SJCRH30 (cell line): ENCODE measurements around the gene CALML6. TPM values are rescaled to one million over a fixed set of nuclear protein-coding genes. Genes with fewer than 3 reads are reported as not detected.

ENCODE experiments used
- DNase-seq, 2 experiments: peaks; one replicate each; pipeline ENCODE4 v3.0.0-alpha.2; 2015 to 2020
- H3K27ac ChIP-seq: fragments of 250-450 bp; sonication (Bioruptor Pico); 2 replicates; pipeline ENCODE4 v1.5.1; 2020; ENCODE audit warnings: mild to moderate bottlenecking, moderate library complexity
- H3K27me3 ChIP-seq: fragments of 250-450 bp; sonication (Bioruptor Pico); 2 replicates; pipeline ENCODE4 v1.5.1; 2020; ENCODE audit warnings: mild to moderate bottlenecking, moderate library complexity
- H3K36me3 ChIP-seq: fragments of 250-450 bp; sonication (Bioruptor Pico); 2 replicates; pipeline ENCODE4 v1.5.1; 2020; ENCODE audit warnings: mild to moderate bottlenecking, moderate library complexity
- H3K4me1 ChIP-seq: fragments of 250-450 bp; sonication (Bioruptor Pico); 2 replicates; pipeline ENCODE4 v1.5.1; 2020; ENCODE audit warnings: mild to moderate bottlenecking, moderate library complexity
- H3K4me3 ChIP-seq: fragments of 250-450 bp; sonication (Bioruptor Pico); 2 replicates; pipeline ENCODE4 v1.5.1; 2020; ENCODE audit warnings: mild to moderate bottlenecking, moderate library complexity
- H3K9me3 ChIP-seq: fragments of 250-450 bp; sonication (Bioruptor Pico); replicated peaks from 2 replicates; pipeline ENCODE4 v1.5.1; 2020; ENCODE audit warnings: mild to moderate bottlenecking, moderate library complexity
- total RNA-seq: library from RNA; depleted of rRNA; stranded (reverse); fragments of >200 nt; shearing (Covaris generic); gene quantifications from 2 replicates; pipeline ENCODE4 v1.2.3, GENCODE V29; 2014

CALML6 gene
- total RNA-seq, 1 experiment from 2014 or later, result 0.12 TPM

DNA sequence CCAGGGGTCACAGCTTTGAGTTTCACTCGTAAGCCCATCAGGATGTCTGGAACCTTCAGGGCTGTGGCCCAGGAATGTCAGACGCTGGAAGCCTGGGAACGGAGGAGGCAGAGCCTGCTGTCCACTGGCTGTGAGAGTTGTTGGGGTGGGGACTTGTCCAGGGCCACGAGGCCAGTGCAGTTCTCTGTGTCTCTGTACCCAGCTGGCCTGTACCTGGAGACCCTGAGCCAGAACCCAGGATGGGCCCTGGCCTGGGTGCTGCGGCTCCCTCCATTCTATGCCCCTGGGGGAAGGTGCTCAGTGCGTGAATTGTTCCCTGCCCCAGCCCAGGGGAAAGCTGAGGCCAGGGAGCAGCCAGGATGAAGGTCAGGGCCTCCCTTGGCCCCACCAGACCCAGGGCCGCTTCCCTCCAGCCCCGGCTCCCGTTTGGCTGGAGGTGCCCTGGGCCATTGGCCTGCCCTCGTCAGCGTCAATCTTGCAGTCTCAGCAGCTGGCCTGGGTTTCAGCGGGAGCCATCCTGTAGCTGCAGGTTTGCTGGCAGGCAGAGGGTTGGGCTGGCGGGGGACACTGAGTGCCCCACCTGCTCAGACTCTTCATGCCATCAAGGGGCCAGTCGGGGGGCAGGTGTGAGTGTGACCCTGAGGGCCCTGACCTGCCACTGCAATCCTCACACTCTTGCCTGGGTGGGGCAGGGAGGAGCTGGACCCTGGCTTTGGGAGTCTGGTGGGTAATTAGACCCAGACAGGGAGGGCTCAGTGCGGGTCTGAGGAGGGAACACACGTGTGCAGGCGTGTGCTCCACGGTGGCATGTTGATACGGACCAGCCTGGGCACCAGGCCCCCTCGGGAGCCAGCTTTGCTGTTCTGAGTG is 724 bp upstream of the CALML6 start:
- no peak overlapping the region for H3K4me3 ChIP-seq
- no peaks in the 10 kb centered on the region for H3K27me3 ChIP-seq
- no peaks in the 10 kb centered on the region for H3K9me3 ChIP-seq
- H3K36me3 ChIP-seq, result no peaks in the 10 kb centered on the region
- H3K27ac ChIP-seq, result peak overlapping the region; percentile 12; the same call in 1 of the 2 replicates
- peaks cover 17% of the 10 kb centered on the region for H3K4me1 ChIP-seq
- DNase-seq, result peak; percentile 83 to 87

DNA sequence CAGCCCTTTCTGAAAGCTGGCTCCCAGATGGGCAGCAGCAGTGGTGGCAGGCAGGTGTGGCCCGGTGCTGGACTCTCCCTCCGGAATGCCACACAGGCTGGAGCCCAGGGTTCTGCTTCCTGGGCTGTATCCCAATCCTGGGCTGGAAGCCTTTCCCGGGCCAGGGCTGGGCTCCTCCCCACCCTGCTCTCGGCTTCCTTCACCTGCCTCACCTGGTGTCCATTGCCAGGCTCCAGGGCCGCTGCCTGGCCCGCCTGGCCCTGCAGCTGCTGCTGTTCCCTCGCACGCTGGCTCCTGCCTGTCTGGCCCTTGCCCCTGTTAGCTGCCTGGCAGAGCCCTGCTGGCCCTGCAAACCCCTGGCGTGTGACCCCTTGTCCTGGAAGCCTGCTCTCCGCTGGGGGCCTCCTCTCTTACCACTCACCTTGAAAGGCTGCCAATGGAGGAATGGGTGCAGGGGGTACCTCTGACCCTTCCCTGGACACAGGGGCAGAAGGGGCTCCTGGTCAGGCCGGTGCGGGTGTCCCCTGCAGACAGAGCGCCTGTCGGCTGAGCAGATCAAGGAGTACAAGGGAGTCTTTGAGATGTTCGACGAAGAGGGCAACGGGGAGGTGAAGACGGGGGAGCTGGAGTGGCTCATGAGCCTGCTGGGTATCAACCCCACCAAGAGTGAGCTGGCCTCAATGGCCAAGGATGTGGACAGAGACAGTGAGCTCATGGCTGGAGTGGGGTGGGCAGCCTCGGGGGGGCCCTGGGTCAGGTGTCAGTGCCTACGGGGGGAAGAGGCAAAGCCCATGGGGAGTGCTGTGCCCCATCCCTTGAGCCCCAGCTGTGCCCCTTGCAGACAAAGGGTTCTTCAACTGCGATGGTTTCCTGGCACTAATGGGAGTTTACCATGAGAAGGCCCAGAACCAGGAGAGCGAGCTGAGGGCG is 1.1 kb downstream of the CALML6 start:
- Histone ChIP-seq H3K9me3 (no peaks in the 10 kb centered on the region), H3K27me3 (no peaks in the 10 kb centered on the region), H3K27ac (no peak overlapping the region), H3K4me1 (peaks cover 17% of the 10 kb centered on the region), H3K4me3 (no peak overlapping the region), H3K36me3 (no peaks in the 10 kb centered on the region)
- DNase-seq, result no peak

DNA sequence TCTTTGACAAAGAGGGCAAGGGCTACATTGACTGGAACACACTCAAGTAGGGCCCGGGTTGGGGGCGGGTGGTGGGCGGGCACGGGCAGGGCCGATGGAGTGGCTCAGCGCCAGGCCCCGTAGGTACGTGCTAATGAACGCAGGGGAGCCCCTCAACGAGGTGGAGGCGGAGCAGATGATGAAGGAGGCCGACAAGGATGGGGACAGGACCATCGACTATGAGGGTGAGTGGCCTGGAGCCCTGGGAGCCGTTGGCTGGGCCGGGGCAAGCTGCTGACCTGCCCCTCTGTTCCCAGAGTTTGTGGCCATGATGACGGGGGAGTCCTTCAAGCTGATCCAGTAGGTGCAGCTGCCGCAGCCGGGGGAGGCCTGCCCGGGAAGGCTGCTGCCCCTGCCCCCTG is 1.8 kb downstream of the CALML6 start:
- peaks cover 17% of the 10 kb centered on the region for H3K4me1 ChIP-seq
- H3K27me3 ChIP-seq, result no peaks in the 10 kb centered on the region
- no peaks in the 10 kb centered on the region for H3K36me3 ChIP-seq
- DNase-seq, result no peak
- no peak overlapping the region for H3K27ac ChIP-seq
- H3K9me3 ChIP-seq, result no peaks in the 10 kb centered on the region
- no peak overlapping the region for H3K4me3 ChIP-seq

DNA sequence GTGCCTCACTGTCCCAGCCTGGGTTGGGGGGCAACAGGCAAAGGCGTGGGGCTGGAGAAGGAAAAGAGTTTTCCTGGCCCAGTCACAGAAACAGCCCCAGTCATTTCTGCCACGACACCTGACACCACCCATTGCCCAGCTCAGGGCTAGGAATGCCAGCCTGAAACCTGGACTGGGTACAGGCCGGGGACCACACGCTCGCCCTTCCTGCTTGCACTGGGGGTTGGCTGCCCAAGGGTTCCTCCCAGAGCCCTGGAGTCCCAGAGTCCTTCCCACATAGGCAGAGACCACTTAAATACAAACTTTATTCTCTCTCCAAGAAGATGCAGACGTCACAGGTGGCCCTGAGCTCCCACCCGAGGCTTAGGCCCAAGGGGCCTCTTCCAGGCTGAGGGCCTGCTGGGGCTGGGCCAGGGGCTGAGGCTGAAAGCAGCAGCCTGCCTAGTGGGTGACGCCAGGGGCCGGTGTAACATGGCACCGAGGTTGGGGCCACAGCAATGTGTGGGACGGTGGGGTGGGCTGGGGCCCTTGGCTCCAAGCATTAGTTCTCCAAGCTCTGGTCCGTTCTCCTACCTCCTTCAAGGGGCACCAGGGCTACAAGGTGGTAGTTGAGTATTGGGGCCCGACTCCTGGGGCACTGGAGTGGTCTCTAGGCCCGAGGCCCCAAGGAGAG is 2.4 kb downstream of the CALML6 start:
- no peaks in the 10 kb centered on the region for H3K36me3 ChIP-seq
- peaks cover 2% of the 10 kb centered on the region; the same call in 1 of the 2 replicates for H3K27me3 ChIP-seq
- H3K27ac ChIP-seq, result no peak overlapping the region
- H3K4me1 ChIP-seq, result peaks cover 17% of the 10 kb centered on the region
- no peak for DNase-seq
- no peak overlapping the region for H3K4me3 ChIP-seq
- H3K9me3 ChIP-seq, result no peaks in the 10 kb centered on the region

DNA sequence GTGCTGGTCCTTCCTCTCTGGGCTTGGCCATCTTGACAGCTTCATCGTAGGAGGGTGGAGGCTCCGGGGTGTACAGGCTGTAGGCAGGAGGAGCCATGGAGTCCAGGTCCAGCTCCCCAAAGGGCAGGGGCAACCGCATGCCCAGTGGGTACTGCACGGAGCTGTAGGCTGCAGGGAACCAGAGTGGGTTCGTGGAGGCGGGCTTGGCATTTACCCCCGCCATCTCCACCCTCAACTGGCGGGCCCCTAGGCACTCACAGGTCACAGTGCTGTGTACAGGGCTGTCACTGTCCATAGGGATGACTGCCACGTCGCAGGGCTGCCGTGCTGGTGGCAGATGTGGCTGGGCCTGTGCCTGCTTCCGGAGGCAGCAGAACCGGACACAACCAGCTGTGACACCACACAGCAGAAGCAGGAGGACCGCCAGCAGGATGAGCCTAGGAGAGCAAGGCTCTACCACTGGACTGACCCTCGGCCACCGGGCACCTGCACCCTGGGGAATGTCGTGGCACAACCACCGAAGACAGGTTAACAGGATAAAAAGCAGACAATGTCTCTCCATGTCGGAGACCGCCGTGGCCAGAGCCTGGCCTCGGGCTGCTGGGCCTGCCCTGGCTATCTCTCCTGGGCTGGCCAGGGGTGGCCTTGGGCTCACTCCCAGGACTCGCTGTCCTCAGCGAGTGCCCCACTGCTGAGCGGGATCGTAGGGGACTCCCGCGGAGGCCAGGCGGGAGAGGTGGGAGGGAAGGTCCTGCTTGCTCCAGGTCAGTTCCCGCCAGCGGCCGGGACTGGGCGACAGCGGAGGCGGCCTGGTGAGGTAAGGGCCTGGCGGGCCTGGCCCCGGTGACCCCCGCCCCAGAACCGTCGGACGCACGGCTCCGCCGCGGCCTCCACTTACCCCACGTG is 3.2 kb downstream of the CALML6 start:
- no peak for DNase-seq
- Histone ChIP-seq H3K4me1 (peaks cover 17% of the 10 kb centered on the region), H3K36me3 (no peaks in the 10 kb centered on the region), H3K27ac (no peak overlapping the region), H3K9me3 (no peaks in the 10 kb centered on the region), H3K4me3 (peak overlapping the region; percentile 51), H3K27me3 (peaks cover 9% of the 10 kb centered on the region)

DNA sequence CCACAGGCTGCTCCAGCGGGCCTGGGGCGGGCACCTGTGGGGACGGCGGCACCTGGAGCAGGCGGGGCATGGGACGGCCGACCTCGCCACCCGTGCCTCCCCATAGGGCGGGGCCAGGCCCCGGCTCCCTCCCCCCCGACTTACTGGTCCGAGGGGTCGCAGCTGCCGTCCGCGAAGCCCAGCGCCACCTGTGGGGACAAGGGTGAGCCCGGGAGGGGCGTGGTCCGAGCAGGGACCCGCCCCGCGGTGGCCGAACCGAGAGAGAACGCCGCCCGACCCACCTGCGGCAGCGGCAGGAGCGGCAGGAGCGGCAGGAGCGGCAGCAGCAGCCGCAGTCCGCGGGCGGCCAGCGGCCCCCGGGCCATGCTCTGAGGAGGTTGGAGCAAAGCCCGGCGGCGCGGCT is 3.8 kb downstream of the CALML6 start, which contains the start of gene TMEM52:
Gene TMEM52 (minus strand): TSS at position 379 of the 403 bp plus-strand sequence. CDS start 14 bp downstream, at position 365.
- peak within 1 kb of the TSS; percentile 51 for H3K4me3 ChIP-seq
- peaks cover 12% of the 10 kb centered on the region for H3K27me3 ChIP-seq
- H3K27ac ChIP-seq, result no peak within 1 kb of the TSS
- no peak for DNase-seq
- no peaks in the 10 kb centered on the region for H3K36me3 ChIP-seq
- H3K9me3 ChIP-seq, result no peaks in the 10 kb centered on the region
- peaks cover 14% of the 10 kb centered on the region for H3K4me1 ChIP-seq

DNA sequence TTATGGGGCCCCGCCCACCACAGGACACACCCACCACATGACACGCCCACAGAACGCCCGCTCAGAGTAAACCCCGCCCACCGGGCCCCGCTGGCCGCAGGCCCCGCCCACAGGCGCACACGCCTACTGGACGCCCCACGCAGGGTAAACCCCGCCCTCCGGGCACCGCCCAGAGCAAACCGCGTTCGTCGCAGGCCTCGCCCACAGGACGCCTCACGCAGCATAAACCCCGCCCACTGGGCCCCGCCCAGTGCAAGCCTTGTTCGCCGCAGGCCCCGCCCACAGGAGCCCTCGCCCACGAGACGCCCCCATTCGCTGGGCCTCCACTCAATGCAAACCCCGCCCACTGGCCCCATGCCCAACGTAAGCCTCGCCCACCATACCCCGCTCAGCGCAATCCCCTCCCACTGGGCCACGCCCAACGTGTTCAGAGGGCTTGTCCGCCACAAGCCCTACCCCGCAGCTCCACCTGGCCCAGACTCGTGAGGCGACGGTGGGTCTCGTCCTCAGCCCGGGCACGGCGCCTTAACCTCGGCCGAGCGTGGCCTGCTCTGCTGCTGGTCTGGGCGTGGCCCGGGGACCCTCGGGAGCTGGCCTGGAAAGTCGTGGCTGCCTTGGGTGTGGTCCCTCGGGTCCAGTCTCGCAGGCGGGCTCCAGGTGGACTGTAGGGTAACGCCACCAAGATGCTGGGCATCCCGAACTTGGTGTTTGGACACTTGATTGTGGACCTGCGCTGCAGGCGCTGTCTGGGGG is 4.4 kb downstream of the CALML6 start:
- H3K27ac ChIP-seq, result no peak overlapping the region

DNA sequence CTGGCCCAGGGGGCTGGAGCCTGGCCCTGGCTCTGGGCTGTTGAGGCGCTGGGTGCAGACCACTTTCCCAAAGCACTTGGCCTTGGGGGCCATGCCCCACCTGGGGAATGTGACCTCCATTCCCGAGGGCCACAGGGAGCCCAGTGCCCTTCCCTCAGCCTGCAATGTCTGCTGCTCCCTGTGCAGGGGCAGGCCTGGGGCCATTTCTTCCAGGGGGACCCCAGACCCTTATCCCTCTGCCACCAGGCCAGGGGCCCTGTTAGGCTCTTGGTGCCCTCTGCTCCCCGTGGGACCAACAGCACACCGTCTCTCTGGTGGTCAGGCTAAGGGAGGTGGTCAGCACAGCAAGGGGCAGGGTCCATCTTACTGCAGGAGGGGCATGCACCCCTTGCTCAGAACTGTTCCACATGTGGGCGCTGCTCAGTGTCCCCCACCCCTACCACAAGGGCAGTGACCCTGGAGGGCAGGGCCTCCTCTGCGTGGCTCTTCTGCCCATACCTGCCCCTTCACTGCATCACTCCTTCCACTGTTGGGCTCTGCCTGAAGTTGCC is 5.1 kb downstream of the CALML6 start:
- no peaks in the 10 kb centered on the region for H3K36me3 ChIP-seq
- no peak for DNase-seq
- H3K27me3 ChIP-seq, result peaks cover 17% of the 10 kb centered on the region
- peaks cover 2% of the 10 kb centered on the region for H3K4me1 ChIP-seq
- H3K4me3 ChIP-seq, result no peak overlapping the region
- H3K27ac ChIP-seq, result no peak overlapping the region
- H3K9me3 ChIP-seq, result no peaks in the 10 kb centered on the region

More for the DNA sequence above, 4.4 kb downstream of the CALML6 start:
- Histone ChIP-seq H3K36me3 (no peaks in the 10 kb centered on the region), H3K27me3 (peaks cover 14% of the 10 kb centered on the region), H3K4me1 (peaks cover 8% of the 10 kb centered on the region), H3K4me3 (peak overlapping the region; percentile 51), H3K9me3 (no peaks in the 10 kb centered on the region)
- DNase-seq, result peak; percentile 96

DNA sequence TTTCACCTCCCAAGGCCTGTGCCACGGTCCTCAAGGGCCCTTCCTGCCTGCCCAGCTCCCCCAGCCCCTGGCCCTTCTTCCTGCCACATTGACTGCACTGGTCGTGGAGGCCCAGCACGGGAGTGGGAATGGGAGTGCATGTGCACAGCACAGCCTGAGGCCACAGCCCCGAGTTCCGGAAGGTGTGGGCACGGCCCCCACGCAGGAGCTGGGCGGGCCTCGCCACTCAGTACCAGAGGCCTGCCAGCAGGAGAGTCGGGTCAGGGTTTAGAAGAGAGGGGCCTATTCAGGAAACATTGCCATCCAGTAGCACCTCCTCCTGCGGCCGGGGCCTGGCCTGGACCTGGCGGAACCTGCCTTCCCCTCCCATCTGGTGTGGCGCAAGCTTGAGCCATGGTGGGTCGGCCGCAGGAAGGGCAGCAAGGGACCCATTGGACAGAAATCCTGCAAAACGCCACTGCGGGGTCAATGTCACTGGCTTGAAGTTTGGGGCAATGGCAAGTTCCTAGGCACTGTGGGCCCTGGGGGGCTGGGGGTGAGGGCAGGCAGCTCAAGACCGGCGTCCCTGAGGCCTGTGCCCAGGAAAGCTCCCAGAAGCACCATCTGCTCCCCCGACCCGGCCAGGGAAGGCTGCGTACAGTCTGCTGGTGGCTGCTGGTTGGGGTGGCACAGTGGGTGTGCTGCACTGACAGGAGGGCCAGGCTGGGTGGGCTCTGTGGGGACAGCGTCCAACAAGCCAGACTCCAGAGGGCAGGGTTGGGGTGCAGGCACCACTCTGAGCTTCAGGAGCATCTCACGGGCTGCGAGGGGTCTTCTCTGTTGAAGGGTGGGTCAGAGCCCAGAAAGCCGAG is 5.8 kb downstream of the CALML6 start:
- peaks cover 17% of the 10 kb centered on the region for H3K27me3 ChIP-seq
- no peaks in the 10 kb centered on the region for H3K36me3 ChIP-seq
- no peak overlapping the region for H3K4me3 ChIP-seq
- DNase-seq, result no peak
- no peaks in the 10 kb centered on the region for H3K4me1 ChIP-seq
- H3K9me3 ChIP-seq, result no peaks in the 10 kb centered on the region
- H3K27ac ChIP-seq, result no peak overlapping the region

DNA sequence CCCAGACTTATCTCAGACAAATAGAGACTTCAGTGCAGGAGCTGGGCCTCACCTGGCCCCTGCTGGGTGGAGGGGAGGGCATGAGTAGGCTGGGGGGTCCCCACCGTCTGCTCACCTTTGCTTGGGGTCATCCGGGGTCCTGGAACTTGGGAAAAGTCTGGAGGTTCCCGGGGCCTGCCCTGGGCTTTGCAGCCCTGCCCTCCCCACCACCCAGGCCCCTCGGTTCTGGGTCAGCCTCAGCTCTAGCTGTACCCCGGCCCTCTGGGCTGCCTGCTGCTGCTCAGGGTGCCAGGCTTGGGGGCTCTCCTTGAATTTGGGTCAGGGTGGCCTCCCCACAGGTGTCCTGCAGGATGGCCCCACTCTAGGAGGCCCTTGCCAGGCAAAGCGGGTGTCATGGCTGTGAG is 6.4 kb downstream of the CALML6 start:
- no peak overlapping the region for H3K27ac ChIP-seq
- peaks cover 17% of the 10 kb centered on the region for H3K27me3 ChIP-seq
- no peaks in the 10 kb centered on the region for H3K4me1 ChIP-seq
- H3K36me3 ChIP-seq, result no peaks in the 10 kb centered on the region
- no peaks in the 10 kb centered on the region for H3K9me3 ChIP-seq
- no peak for DNase-seq
- no peak overlapping the region for H3K4me3 ChIP-seq

DNA sequence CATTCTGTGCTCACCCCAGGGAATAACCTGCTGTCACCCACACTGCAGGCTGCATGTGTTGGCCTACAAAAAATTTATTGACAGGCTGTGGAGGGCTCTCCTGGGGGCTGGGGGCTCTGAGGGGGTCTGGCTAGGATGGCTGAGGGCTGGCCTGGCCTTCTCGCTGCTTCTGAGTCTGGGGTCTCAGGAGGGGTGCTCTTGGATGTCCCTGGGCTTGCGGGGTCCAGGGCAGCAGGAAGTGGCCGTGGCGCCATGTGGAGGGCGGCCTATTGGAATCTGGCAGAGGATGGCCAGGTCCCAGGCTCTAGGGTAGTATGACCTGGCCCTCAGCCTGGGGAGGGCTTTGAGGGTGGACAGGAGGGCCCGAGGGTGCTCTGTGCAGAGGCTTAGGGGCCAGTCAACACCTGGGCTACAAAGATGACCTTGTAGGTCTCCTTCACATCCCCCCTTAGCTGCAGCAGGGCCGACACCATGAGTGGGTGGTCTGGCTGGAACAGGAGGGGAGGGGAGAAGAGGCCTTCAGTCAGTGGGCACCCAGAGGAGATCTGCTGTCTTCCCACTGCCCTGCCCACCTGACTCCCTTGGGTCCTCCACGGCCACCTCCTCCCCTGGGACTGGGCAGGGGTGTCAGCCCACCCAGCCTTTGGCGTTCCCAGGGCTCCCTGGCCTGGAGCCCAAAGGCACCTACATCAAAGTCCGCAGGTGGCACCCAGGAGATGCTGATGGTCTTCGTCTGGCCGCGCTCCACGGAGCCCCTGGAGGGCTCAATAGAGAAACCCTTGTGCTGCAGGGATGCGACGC is 7.0 kb downstream of the CALML6 start:
- Histone ChIP-seq H3K4me3 (no peak overlapping the region), H3K9me3 (no peaks in the 10 kb centered on the region), H3K27me3 (peaks cover 17% of the 10 kb centered on the region), H3K4me1 (no peaks in the 10 kb centered on the region), H3K27ac (no peak overlapping the region), H3K36me3 (no peaks in the 10 kb centered on the region)
- DNase-seq, result no peak

DNA sequence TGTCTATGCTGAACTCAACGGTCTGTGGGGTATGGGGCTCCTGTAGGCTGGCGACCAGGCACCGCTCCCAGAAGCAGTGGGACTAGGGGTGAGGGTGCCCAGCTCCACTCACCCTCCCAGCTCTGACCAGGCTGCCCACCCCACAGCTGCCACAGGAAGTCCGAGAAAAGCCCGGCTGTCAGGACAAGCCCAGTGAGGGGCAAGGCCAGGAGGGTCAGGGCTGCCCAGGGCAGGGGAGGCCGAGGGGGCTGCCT is 7.6 kb downstream of the CALML6 start:
- H3K9me3 ChIP-seq, result no peaks in the 10 kb centered on the region
- no peak overlapping the region for H3K27ac ChIP-seq
- DNase-seq, result no peak
- H3K27me3 ChIP-seq, result peaks cover 17% of the 10 kb centered on the region
- H3K4me1 ChIP-seq, result no peaks in the 10 kb centered on the region
- no peaks in the 10 kb centered on the region for H3K36me3 ChIP-seq
- no peak overlapping the region for H3K4me3 ChIP-seq
